HG02678 (cell line): Measurements from ENCODE around the gene MAPK14.
"Not testable (repeated sequence)": the region's sequence is repeated elsewhere in the genome, so short reads cannot be mapped to it uniquely, and the experiment has no call there.

Experiments
- ATAC-seq: cut with Tn5 transposase; IDR thresholded peaks from one replicate; pipeline ENCODE4 v1.9.1; 2021; ENCODE audit warnings: mild to moderate bottlenecking, moderate library complexity; ENCODE audit not compliant: unreplicated experiment

MAPK14 gene

DNA sequence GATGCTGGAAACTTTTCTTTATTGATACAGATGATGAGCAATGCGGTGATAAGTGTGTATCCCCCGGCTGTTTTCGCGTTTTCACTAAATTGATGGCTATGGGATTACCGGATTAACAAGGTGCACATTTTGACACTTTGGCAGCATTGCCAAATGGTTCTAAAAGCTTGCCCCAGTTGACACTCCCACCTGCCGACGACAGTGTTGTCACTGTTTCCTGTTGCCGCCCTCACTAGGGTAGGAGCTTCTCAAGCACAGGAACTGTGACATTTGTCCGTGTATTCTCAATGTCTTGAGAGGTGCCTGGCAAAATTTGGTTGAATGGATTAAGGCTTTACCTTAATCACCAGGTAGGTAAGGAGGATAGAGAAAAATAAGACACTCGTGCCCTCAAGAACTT lies 92.9 kb downstream of the MAPK14 start:
- ATAC-seq, result no peak

DNA sequence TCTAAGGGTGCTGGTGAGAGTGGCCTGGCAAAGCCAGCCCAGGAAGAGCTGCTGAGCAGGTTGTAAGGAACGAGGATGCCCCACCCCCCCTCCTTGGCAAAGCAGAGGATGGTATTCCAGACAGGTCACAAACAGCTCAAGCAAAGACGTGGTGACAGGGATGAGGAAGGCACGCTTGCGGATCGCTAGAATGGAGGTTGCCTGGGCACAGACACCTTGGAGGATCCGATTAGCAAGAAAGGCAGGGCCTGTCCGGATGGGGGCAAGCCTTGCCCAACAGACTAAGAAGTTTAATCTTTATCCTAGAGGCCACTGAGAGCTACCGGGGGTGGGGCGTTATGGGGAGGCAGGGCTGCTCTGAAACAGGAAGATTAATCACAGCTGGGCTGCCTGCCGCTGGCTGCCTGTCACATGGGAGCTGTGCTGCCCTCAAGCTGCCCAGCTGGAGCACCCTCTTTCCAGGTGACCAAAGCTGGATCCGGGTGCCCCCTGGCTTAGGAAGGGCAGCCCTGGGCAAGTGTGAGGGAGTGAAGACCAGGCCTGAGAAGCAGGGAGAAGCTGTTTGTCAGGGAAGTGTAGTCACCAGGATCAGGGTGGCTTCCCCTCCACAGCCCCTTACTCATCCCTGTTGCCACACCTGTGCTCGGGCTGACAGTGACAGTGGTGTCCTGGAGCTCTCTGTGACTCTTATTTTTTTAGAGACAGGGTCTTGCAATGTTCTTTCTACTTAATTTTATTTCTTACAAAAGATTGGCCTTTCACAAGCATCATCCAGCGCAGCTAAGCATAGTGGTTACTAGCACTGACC lies 93.6 kb downstream of the MAPK14 start:
- ATAC-seq, result no peak

DNA sequence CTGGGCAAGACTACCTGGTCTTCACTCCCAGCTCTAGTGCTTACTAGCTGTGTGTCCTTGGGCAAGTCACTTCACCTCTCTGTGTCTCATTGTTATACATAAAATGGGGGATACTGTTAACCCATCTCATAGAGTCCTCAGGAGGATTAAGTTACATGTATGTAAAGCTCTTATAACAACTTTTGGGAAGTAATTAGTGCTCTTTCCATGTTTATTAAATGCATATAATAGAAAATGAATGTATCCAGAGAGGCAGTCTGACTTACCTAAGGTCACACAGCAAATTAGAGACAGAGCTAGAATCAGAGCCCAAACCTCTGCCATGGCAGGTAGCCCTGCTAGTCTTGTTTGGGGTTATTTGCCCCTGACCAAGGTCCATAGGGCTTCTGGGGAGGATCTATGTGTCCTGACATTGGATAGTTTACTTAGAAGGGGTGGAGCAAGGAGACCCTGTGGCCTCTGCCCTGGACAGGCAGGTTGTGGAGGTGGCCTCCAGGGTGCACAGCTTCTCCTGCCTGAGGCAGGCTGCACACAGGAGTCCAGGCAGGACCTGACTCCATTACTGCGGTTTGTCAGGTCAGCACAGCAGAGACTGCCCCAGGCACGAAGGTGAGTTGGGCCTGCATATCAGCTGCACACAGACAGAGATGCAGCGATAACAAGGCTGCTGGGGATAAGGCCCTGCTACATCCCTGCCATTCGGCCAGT lies 94.3 kb downstream of the MAPK14 start:
- ATAC-seq, result no peak

DNA sequence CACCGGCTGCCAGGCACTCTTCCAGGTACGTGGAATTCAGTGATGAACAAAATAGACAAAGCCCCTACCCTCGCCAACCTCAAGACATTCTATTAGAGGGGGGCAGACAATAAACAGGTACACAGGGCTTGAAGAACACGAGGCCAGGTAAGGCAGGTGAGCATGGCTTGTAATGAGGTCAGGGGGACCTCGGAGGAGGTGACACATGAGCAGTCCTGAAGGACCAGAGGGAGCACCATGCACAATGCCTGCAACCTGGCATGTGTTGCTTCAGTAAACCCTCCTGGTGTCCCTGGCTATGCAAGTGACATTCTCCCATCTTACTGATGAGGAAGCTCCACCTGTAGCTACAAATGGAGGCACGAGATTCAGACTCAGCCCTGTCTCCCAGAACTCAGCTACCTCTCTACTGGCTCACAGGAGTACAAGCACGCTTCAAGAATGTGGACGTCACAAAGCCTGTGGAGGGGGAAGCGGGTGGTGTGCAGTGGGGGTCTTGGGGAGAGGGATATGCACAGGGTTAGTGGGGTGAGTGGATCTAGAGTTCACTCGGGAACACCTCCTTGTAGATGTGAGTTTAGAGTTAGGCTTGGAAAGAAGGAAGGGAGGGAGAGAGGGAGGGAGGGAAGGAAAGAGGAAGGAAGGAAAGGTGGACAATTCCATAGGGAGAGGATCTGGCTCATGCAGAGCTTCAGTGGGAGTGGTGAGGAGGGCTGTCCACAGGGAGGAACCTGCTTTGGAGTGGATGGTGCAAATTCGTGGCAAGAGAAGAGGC lies 95.1 kb downstream of the MAPK14 start:
- ATAC-seq, result no peak

DNA sequence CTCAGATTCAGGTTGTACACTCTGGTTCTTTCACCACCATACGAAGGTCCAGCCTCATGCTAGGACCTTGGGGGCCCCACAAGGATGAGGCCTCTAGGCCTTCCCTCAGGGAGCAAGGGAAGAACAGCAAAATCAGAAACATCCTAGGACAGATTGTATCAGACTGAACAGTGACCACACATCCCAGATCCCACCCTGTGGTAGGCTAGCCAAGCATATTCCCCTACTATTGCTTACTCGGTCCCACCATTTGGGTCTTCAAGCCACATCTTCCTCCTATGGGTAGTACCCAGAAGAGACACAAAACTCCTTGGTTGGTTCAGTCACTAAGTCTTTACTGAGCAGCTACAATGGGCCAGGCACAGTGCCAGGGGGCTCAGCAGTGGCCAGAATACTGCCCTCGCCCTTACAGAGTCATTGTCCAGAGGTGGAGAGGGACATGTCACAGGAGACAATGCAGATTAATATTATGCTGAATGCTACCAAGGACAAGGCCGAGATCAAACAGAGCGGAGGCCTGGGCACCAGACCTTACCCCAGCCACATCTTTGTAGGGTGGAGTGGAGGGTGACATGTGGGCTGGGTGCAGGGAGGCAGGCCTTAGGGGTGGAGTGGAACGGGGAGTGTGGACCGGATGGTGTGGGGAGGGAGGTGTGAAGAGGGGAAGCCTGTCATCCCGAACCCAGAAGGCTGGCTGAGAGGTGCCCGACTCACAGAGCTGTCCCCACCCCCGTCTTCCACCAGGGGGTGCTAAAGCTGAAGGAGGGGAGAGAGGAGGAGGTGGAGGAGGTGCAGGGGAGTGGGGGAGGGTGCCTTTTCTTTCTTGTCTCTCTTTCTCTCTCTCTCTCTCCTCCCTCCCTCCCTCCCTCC lies 95.9 kb downstream of the MAPK14 start:
- peak; percentile 68 for ATAC-seq

DNA sequence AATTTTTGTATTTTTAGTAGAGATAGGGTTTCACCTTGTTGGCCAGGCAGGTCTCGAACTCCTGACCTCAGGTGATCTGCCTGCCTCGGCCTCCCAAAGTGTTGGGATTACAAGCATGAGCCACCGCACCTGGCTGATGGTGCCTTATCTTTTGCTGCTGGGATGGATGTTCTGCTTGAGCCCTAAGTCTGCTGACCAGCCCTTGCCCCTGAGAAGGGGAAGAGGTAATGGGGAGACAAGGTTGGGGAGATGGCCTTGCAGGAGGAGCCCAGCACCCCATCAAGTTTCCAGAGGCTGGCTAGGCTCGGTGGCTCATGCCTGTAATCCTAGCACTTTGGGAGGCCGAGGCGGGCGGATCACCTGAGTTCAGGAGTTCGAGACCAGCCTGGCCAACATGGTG lies 96.7 kb downstream of the MAPK14 start:
- not testable (repeated sequence) for ATAC-seq

DNA sequence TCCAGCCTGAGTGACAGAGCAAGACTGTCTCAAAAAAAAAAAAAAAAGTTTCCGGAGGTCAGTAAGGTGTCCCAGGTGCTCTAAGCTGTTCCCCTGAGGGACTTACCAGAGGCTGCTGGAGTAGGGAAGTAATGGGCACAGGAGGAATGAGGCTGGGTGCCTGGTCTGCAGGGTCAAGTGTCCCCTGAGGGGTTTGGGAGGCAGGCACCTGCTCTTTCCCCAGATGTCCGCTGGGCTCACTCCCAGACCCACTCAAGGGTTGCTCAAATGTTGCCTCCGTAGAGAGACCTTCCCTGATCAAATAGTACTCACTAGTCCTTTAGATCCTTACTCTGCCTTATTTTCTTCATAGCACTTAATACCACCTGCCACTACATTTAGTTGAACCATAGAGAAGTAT lies 97.3 kb downstream of the MAPK14 start:
- ATAC-seq, result no peak

DNA sequence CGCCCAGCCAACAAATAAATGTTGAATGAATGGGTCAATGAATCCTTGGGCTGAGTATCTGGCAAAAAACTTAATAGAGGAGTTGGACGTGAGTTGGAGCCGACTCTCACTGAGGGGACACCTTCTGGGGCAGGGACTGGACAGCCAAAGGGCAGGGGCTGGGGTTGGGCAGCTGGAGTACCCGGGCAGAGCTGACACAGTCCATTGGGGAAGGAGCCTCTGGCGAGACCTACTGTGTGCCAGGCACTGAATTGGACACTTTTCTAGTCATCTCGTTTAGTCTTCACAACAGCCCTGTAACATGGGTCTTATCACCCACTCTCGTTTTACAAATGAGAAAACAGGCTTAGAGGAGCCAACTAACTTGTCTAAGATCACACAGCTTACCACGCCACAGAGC lies 98.0 kb downstream of the MAPK14 start:
- ATAC-seq, result no peak

DNA sequence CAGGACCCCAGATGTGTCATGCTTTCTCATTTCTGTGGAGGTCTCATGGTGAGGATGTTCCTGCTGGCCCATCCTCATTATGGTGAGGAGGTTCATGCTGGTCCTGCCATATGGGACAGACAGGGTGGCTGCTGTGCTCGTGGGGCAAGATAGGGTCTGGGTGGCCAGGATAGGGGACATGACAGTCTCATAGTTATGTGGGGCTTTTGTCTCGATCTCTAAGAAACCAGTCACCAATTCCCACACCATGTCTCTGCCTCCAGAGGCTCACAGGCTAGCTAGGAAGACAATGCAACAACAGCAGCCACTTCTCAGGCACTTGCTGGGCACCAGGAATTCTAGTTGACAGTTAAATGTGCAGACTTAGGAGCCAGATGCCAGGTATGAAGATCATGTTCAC lies 98.5 kb downstream of the MAPK14 start:
- ATAC-seq, result no peak

DNA sequence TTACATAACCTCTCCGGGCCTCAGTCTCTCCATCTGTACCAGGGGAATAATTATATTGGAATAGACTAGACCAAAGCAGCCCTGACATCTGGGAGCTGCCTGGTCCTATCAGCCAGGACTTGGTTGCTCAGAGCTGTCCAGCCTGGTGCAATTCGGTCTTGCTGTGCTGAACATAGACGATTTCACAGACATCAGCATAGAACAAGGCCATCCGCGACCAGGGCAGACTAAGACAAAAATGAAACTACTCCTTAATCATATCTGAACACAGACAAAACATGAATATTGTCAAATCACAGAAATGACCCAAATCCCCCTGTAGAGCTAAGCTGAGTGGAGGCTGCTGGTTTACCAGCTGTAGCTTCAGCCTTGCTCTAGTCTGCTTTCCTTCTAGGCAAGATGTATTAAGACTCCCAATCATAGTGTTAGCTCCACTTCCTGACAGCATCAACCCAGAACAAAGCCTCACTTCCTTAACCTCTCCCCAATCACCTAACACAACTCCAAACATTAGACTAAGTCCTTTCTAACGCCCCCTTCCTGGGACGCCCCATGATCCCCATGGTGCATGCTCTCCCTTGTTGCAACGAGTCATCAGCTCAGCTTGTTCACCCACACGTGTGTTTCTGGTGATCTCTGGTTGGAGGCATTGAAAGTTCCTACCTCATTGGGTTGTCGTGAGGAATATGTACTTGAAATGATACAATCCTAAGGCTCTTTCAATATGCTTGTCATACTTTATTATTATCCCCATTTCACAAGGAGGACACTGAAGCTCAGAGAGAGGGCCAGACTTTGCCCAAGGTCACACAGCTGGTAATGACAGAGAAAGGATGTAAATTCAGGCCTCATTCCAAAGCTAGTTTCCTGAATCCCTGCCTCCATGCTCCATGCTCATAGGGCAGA lies 99.2 kb downstream of the MAPK14 start:
- no peak for ATAC-seq

DNA sequence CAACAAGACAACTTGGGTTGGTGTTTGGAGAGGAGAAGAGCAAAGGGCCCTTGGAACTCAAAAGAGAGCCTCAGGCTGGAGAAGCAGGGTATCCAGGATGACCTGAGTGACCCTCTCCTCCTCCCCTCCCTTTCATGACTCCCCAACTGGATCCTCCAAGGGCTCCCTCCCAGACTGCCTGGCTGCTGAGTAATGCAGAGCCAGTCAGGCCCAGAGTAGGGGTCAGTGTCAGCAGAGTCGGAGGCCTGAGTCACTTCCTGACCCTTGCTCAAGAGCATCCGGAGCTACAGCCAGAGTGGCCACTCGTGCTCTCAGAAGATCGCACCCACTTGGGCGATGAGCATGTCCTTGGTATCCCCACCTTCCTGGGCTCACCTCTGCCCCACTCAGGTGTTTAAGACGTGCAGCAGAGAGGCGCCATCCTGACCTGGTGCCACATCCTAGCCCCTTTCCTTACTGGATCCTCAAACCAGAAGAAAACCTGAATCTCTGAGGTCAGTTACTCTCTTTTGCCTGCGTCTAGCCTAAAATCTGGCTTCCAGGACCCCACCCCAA lies 99.9 kb downstream of the MAPK14 start:
- ATAC-seq, result no peak

DNA sequence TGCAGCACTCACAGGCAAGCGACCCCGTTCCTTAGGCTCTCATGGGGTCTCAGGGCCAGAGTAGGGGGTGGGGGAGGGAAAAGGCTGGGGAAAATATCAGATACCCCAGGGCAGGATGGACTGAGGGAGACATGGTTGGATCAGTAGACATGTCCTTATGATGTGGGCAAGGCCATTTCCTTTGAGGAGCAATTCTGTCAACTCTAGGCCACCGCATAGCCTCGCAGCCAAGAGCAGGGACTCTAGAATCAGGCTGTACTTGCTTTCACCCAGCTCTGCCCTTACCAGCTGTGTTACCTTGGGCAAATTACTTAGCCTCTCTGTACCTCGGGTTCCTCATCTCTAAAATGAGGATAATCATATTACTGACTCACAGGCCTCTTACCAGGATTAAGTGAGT lies 100.5 kb downstream of the MAPK14 start:
- ATAC-seq, result no peak

DNA sequence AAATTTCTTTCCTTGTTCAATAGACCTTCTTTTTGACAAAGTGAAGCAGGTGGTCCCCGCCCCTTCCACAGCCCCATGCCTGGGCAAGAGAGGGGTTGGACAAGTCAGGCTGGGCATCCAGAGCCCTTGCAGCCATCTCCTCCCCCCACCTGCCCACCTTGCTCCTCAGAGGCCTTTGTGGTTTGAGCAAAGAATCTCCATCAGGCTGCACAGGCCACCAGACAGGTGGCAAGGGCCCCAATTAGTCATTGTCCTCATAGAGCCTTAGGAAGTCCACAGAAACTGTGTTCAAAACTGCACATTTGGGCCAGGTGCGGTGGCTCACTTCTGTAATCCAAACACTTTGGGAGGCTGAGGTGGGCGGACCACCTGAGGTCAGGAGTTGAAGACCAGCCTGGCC lies 101.2 kb downstream of the MAPK14 start:
- ATAC-seq, result no peak

DNA sequence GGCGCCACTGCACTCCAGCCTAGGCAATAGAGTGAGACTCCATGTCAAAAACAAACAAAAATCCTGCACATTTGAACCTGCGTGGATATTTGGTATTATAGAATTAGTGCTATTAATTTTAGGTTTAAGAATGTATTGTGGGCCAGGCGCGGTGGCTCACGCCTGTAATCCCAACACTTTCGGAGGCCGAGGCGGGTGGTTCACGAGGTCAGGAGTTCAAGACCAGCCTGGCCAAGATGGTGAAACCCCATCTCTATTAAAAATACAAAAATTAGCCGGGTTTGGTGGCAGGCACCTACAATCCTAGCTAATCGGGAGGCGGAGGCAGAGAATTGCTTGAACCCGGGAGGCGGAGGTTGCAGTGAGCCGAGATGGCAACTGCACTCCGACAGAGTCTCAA lies 101.7 kb downstream of the MAPK14 start:
- not testable (repeated sequence) for ATAC-seq

DNA sequence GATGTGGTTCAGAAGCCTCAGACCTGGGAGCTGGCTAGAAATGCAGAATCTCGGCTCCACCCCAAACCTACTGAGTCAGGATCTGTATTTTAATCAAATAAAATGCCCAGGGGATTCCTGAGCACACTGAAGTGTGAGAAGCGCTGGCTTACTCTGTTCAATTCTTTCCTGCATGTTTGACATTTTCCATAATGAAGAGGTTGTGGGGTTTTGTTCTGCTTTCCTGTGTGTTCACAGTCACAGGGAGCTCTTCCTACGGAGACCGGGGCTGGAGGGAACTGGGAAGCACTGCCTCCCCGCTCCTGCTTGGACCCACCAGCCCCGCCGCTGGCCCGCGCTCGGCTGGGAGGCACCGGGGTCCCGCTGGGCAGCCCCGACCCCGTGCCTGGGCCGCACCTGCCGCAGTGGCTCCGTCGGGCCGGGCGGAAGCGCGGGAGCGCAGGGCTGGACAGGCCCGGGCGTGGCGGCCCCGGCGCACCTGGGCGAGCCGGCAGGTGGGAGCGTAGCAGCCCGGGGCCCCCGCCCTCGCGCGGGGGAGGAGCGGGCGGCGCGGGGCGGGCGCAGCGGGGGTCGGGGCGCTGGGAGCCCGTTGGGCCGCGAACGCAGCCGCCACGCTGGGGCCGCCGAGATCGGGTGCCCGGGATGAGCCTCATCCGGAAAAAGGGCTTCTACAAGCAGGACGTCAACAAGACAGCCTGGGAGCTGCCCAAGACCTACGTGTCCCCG lies 102.5 kb downstream of the MAPK14 start, which contains the start of gene MAPK13:
TSS of gene MAPK13 (plus strand) at position 573 of the 726 bp plus-strand sequence. CDS start at position 643, 70 bp downstream.
- no peak for ATAC-seq

DNA sequence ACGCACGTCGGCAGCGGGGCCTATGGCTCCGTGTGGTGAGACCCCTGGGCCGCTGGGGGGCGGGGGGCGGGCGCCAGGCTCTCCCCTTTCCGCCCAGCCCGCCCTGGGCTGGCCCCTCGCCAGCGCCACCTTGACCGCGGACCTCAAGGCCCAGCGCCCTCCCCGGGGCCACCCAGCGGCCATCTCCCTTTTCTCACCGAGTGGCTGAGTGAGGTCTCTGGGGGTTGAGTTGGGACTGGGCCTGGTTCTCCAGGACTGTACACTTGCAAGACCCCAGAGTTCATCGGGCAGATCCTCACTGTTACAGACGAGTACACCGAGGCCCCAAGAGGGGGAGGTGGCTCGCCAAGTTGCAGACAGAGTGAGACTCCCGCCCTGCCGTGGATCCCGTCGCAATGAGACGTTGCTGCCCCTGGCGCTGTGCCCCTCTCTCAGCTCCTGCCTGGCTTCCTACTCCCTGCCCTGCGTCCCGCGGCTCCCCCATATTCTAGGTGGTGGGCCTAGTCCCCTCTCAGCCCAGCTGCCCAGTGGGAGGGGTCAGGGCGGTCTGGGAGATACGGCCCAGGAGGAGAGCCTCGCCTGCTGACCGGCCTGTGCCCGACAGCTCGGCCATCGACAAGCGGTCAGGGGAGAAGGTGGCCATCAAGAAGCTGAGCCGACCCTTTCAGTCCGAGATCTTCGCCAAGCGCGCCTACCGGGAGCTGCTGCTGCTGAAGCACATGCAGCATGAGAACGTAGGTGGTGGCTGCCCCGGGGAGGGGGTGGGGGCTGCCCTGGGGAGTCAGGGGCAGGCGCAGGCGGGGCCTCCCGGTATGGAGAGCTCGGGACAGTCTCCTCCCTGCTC lies 103.3 kb downstream of the MAPK14 start:
- peak; percentile 21 for ATAC-seq

DNA sequence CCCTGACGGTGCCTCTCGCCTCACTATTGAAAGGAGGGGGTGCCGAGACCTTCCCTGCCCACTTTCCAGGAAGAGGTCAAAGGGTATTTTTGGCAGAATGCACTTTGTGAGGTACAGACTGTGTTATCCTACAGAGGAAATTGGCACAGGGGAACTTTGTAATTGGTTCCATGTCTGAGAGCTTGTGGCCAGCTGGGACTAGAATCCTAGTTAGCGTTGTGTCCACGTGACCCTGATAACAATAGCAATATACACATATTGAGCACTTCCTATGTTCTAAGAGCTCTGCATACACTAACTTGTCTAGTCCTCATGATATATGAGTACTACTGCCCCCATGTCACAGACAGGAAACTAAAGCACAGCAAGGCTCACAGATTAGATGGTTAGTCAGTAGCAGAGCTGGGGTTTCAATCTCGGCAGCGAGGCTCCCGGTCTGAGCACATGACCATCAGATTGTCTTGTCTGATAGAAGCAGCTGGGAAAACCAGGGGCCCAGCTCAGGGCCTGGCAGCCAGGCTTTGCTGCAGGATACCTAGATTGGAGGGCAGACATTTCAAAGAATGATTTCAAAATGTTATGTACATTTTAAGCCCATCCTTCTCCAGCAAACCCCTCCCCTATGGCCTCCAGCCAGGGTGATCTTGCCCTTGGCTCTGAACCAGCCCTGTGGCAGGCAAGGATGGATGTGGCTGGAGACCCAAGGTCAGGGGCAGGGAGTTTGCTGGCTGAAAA lies 104.1 kb downstream of the MAPK14 start:
- ATAC-seq, result peak; percentile 84
